ENCODE measurements around the gene APOA5.

APOA5 gene

GRCh38 chr11:116794851-116795250 lies 3.2 kb upstream of the APOA5 start:
- DNase-seq (ENCODE audit: low spot score) = no peak
- Histone ChIP-seq H3K27ac (no peak overlapping the region), H3K4me3 (no peak overlapping the region)
- TF ChIP-seq, protein P1, sequence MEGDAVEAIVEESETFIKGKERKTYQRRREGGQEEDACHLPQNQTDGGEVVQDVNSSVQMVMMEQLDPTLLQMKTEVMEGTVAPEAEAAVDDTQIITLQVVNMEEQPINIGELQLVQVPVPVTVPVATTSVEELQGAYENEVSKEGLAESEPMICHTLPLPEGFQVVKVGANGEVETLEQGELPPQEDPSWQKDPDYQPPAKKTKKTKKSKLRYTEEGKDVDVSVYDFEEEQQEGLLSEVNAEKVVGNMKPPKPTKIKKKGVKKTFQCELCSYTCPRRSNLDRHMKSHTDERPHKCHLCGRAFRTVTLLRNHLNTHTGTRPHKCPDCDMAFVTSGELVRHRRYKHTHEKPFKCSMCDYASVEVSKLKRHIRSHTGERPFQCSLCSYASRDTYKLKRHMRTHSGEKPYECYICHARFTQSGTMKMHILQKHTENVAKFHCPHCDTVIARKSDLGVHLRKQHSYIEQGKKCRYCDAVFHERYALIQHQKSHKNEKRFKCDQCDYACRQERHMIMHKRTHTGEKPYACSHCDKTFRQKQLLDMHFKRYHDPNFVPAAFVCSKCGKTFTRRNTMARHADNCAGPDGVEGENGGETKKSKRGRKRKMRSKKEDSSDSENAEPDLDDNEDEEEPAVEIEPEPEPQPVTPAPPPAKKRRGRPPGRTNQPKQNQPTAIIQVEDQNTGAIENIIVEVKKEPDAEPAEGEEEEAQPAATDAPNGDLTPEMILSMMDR (IDR thresholded peaks at IDR 0.05) = no peak

DNA sequence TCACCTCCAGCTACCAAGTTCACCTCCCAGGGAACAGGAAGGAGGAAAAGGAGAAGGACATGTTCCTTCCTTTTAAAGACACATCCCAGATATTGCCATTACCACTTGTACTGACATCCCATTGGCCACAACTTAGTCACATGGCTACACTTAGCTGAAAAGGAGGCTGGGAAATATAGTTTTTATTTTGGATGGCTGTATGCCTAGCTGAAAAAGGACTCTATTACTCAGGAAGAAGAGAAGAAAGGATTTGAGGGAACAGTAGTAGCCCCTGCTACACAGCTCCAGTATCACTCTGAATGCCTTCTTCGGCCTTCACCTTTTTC lies 2.1 kb upstream of the APOA5 start:
- no peak overlapping the region for H3K27ac ChIP-seq
- no peak for DNase-seq (ENCODE audit: low spot score)
- H3K4me3 ChIP-seq = no peak overlapping the region
- TF ChIP-seq, protein P1 (IDR thresholded peaks at IDR 0.05) = no peak

GRCh38 chr11:116792869-116793771 lies 1.4 kb upstream of the APOA5 start:
- TF ChIP-seq, protein P1 (IDR thresholded peaks at IDR 0.05) = no peak
- Histone ChIP-seq H3K4me3 (no peak overlapping the region), H3K27ac (no peak overlapping the region)
- no peak for DNase-seq (ENCODE audit: low spot score)

DNA sequence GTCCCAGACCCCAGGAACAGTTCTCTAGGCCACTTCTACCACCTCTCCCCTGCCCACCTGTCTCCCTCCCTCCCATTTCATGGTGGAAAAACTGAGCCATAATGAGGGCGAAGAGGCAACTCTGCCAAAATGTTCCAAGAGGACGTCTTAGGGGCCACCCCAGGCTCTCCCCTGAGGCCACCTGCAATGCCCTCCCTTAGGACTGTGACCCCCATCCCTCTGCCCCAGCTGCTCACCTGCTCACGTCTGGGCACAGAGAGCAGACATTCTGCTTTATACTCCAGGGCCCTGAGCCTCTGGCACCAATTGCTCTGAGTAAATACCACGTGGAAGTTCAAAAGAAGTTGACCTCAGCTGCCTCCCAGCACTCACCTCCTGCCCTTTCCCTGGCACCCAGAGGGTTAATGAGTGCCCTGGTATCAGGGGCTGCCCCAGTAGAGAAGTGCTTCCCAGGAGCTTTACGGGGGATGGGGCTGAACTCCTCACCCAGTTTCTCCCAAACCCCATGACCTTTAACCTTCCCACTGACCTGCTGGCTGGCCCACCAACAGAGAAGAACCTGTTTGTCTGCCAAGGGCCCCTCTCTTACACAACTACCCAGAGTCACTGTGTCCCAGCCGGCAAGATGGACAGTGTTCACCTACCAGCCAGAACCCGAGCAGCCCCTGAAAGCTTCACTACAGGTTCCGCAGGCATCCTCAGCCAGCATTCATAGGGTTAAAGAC lies 627 bp upstream of the APOA5 start:
- Histone ChIP-seq H3K27ac (no peak overlapping the region), H3K4me3 (no peak overlapping the region)
- DNase-seq (ENCODE audit: low spot score) = no peak
- TF ChIP-seq, protein P1 (IDR thresholded peaks at IDR 0.05) = no peak

DNA sequence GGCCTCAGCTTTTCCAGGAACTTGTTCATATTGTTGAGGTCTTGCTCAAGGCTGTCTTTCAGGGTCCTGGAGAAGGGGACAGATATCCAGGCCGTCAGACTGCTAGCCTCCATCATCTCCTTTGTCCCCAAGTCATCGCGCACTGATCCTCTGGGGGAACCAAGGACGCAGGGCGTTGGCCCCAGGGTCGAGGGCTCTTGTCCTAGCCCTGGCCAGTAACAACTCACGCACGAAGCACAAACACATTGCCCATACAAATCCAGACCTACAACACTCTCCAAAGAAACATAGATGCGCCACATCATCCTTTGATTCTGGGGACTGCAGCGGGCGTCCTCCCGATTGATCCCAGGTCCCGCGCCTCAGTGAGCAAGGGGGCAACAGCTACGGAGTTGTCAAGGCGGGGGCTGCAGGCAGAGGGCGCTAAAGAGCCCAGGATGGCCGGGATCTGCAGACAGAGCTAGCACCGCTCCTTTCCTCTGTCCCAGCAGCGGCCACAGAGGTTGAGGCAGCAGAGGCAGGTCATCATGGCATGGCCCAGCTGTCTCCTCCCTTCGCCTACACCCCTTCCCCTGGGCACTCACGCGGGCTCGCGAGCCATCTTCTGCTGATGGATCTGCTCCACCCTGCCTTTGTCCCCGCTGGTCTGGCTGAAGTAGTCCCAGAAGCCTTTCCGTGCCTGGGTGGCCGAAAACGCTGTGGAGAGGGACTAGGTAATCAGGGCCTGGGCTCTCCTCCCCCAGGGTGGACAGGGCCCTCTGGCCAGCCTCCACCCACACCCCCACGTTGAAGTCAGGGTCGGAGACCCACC lies 472 bp downstream of the APOA5 start:
- H3K27ac ChIP-seq = no peak overlapping the region
- H3K4me3 ChIP-seq = peak overlapping the region; percentile 57
- DNase-seq (ENCODE audit: low spot score) = no peak
- TF ChIP-seq, protein P1 (IDR thresholded peaks at IDR 0.05) = peak; percentile 89

- no peak for DNase-seq (ENCODE audit: low spot score)
- no peak overlapping the region for H3K27ac ChIP-seq
- no peak overlapping the region for H3K4me3 ChIP-seq
- TF ChIP-seq, protein P1 (IDR thresholded peaks at IDR 0.05) = no peak
Measured at GRCh38 chr11:116790167-116791001, 1.3 kb downstream of the APOA5 start.
